Upper lobe of left lung (tissue), 6 donors: Measurements from ENCODE around the gene RCN2. TPM values are rescaled to one million over a fixed set of nuclear protein-coding genes. Genes with fewer than 3 reads are reported as not detected.

Source experiments
- ATAC-seq, 2 donors: fragments of 200-7000 bp; cut with Tn5 transposase; one replicate each; pipeline ENCODE4 v1.9.1; 2022; ENCODE audit warnings: mild to moderate bottlenecking in 2 of 2, moderate library complexity in 2 of 2; ENCODE audit not compliant: low FRiP score in 2 of 2
- DNase-seq, 2 donors: peaks; one replicate each; pipeline ENCODE4 v3.0.0-alpha.2; 2019 to 2020
- H3K27ac ChIP-seq, 4 donors: fragments of 200-600 bp; sonication (generic); one replicate each; pipeline ENCODE4 v1.5.1; 2016 to 2019
- H3K27me3 ChIP-seq, 4 donors: fragments of 200-600 bp; sonication (generic); one replicate each; pipeline ENCODE4 v1.5.1; 2017 to 2019
- H3K36me3 ChIP-seq, 4 donors: fragments of 200-600 bp; sonication (generic); one replicate each; pipeline ENCODE4 v1.5.1; 2016 to 2019
- H3K4me1 ChIP-seq, 4 donors: fragments of 200-600 bp; sonication (generic); one replicate each; pipeline ENCODE4 v1.5.1; 2018 to 2019
- H3K4me3 ChIP-seq, 4 donors: fragments of 200-600 bp; sonication (generic); one replicate each; pipeline ENCODE4 v1.5.1; 2017 to 2019; ENCODE audit warnings: mild to moderate bottlenecking in 2 of 4, moderate library complexity in 1 of 4
- H3K9me3 ChIP-seq, 4 donors: fragments of 200-600 bp; sonication (generic); one replicate each; pipeline ENCODE4 v1.5.1; 2018 to 2019
- EP300 ChIP-seq, 4 donors: sonication (generic); formaldehyde crosslinking; IDR thresholded peaks; one replicate each; pipeline ENCODE4 v1.5.1; 2017; ENCODE audit warnings: antibody characterized with exemption in 4 of 4, control low read depth in 2 of 4
- POLR2A ChIP-seq, 4 donors: fragments of 450-650 bp; IDR thresholded peaks; one replicate each; pipeline ENCODE4 v1.5.1; 2016 to 2017; ENCODE audit warnings: antibody characterized with exemption in 4 of 4, mild to moderate bottlenecking in 2 of 4
- POLR2AphosphoS5 ChIP-seq, 2 donors: sonication (generic); formaldehyde crosslinking; IDR thresholded peaks; one replicate each; pipeline ENCODE4 v1.5.1; 2017; ENCODE audit warnings: antibody characterized with exemption in 2 of 2
- WGBS, 2 donors: methylation state at CpG; one replicate each; pipeline ENCODE4 v1.1.5; 2017 to 2018; 5-methylcytosine and 5-hydroxymethylcytosine counted together
- total RNA-seq, 6 donors: library from RNA; depleted of rRNA in 4 of 6; stranded (reverse); fragments of >200 nt in 4 of 6; gene quantifications; one replicate each; pipeline versions ENCODE4 v1.1.0 to v1.2.1, GENCODE V29; 2016 to 2021
- TF ChIP-seq, protein P1 (sequence below), 6 experiments: fragments of 450-650 bp in 4 of 6; fragments of 200-600 bp in 2 of 6; sonication (generic) in 2 of 6; IDR thresholded peaks; one replicate each; pipeline ENCODE4 v1.5.1; 2016 to 2019; ENCODE audit warnings: antibody characterized with exemption in 6 of 6
- donor health status: DM: no; HTN: no; CAD: no; lungs with moderate emphysema.
- donor health status: DM: no; HTN: yes; CAD: no; lungs with severe emphysema.

Gene RCN2
- total RNA-seq, 6 donors from 2014 or later, result 17.8 to 43.9 (median 32.7) TPM

GRCh38 chr15:76991048-76991447, 59.5 kb downstream of the RCN2 start:
- DNase-seq (peak in 1 of 2 donors; percentile 65), ATAC-seq (no peak)
- H3K9me3 ChIP-seq, result no peaks in the 10 kb centered on the region
- TF ChIP-seq POLR2A (IDR thresholded peaks at IDR 0.05) (no peak), EP300 (IDR thresholded peaks at IDR 0.05) (no peak), POLR2AphosphoS5 (IDR thresholded peaks at IDR 0.05) (no peak)
- TF ChIP-seq, protein P1, sequence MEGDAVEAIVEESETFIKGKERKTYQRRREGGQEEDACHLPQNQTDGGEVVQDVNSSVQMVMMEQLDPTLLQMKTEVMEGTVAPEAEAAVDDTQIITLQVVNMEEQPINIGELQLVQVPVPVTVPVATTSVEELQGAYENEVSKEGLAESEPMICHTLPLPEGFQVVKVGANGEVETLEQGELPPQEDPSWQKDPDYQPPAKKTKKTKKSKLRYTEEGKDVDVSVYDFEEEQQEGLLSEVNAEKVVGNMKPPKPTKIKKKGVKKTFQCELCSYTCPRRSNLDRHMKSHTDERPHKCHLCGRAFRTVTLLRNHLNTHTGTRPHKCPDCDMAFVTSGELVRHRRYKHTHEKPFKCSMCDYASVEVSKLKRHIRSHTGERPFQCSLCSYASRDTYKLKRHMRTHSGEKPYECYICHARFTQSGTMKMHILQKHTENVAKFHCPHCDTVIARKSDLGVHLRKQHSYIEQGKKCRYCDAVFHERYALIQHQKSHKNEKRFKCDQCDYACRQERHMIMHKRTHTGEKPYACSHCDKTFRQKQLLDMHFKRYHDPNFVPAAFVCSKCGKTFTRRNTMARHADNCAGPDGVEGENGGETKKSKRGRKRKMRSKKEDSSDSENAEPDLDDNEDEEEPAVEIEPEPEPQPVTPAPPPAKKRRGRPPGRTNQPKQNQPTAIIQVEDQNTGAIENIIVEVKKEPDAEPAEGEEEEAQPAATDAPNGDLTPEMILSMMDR (IDR thresholded peaks at IDR 0.05), result no peak
- H3K4me3 ChIP-seq, result no peak overlapping the region
- 58 to 96% methylated on average over 5 to 7 of the region's 7 CpGs for WGBS, 2 donors
- H3K36me3 ChIP-seq, result no peaks in the 10 kb centered on the region
- H3K27me3 ChIP-seq, result no peaks in the 10 kb centered on the region
- peaks cover 3 to 29% (median 21%) of the 10 kb centered on the region in 4 donors for H3K4me1 ChIP-seq
- H3K27ac ChIP-seq, result peak overlapping the region in 1 of 4 donors; percentile 15

GRCh38 chr15:76991741-76992645, 60.4 kb downstream of the RCN2 start:
- no peaks in the 10 kb centered on the region for H3K9me3 ChIP-seq
- DNase-seq (peak in 1 of 2 donors; percentile 85), ATAC-seq (no peak)
- peaks cover 3 to 37% (median 29%) of the 10 kb centered on the region in 4 donors for H3K4me1 ChIP-seq
- TF ChIP-seq EP300 (IDR thresholded peaks at IDR 0.05), result no peak
- TF ChIP-seq POLR2A (IDR thresholded peaks at IDR 0.05), result no peak
- TF ChIP-seq, protein P1 (IDR thresholded peaks at IDR 0.05), result no peak
- TF ChIP-seq POLR2AphosphoS5 (IDR thresholded peaks at IDR 0.05), result no peak
- H3K27ac ChIP-seq, result peak overlapping the region in 2 of 4 donors; percentile 15 to 31
- no peaks in the 10 kb centered on the region for H3K36me3 ChIP-seq
- 80 to 96% methylated on average over 8 to 9 of the region's 9 CpGs for WGBS, 2 donors
- H3K4me3 ChIP-seq, result no peak overlapping the region
- H3K27me3 ChIP-seq, result no peaks in the 10 kb centered on the region

GRCh38 chr15:76993114-76993725, 61.7 kb downstream of the RCN2 start:
- peak overlapping the region; percentile 51 to 89 (median 84) for H3K27ac ChIP-seq
- peaks cover 3 to 46% (median 25%) of the 10 kb centered on the region in 4 donors for H3K4me1 ChIP-seq
- TF ChIP-seq POLR2AphosphoS5 (IDR thresholded peaks at IDR 0.05), result no peak
- no peak for TF ChIP-seq EP300 (IDR thresholded peaks at IDR 0.05)
- TF ChIP-seq, protein P1 (IDR thresholded peaks at IDR 0.05), result no peak
- no peak for TF ChIP-seq POLR2A (IDR thresholded peaks at IDR 0.05)
- H3K4me3 ChIP-seq, result no peak overlapping the region
- DNase-seq (no peak), ATAC-seq (no peak)
- no peaks in the 10 kb centered on the region for H3K9me3 ChIP-seq
- no peaks in the 10 kb centered on the region for H3K36me3 ChIP-seq
- H3K27me3 ChIP-seq, result no peaks in the 10 kb centered on the region
- WGBS, 2 donors, result 84 to 94% methylated on average over 6 of the region's 6 CpGs

- Histone ChIP-seq H3K9me3 (no peaks in the 10 kb centered on the region), H3K27ac (peak overlapping the region; percentile 69 to 89 (median 84)), H3K36me3 (no peaks in the 10 kb centered on the region), H3K4me3 (no peak overlapping the region), H3K27me3 (no peaks in the 10 kb centered on the region), H3K4me1 (peaks cover 1 to 41% (median 20%) of the 10 kb centered on the region in 4 donors)
- DNase-seq, result peak; percentile 73 to 80
- ATAC-seq, result peak; percentile 19 to 59
- TF ChIP-seq POLR2A (IDR thresholded peaks at IDR 0.05) (no peak), EP300 (IDR thresholded peaks at IDR 0.05) (no peak), POLR2AphosphoS5 (IDR thresholded peaks at IDR 0.05) (no peak)
- TF ChIP-seq, protein P1 (IDR thresholded peaks at IDR 0.05), result no peak
- WGBS, 2 donors, result 61 to 76% methylated on average over 7 to 8 of the region's 8 CpGs
Measured at GRCh38 chr15:76994001-76994400, 62.5 kb downstream of the RCN2 start.
